KMS-11 (cell line): ENCODE measurements around the gene PRKCG.

ENCODE experiments used
- H2AFZ ChIP-seq: fragments of 200-600 bp; sonication (generic); 2 replicates; pipeline ENCODE4 v1.6.1; 2016; ENCODE audit warnings: antibody characterized with exemption, mixed run types, low read depth
- H3K27ac ChIP-seq: fragments of 200-600 bp; sonication (generic); 2 replicates; pipeline ENCODE4 v1.6.1; 2016; ENCODE audit warnings: mild to moderate bottlenecking, mixed run types
- H3K27me3 ChIP-seq: fragments of 200-600 bp; sonication (generic); 2 replicates; pipeline ENCODE4 v1.6.1; 2017; ENCODE audit warnings: mild to moderate bottlenecking, low read depth, mixed run types, moderate library complexity; ENCODE audit not compliant: insufficient read depth
- H3K36me3 ChIP-seq: fragments of 200-600 bp; sonication (generic); 2 replicates; pipeline ENCODE4 v1.6.1; 2017; ENCODE audit warnings: mild to moderate bottlenecking, mixed run types; ENCODE audit not compliant: insufficient read depth
- H3K4me1 ChIP-seq: fragments of 200-600 bp; sonication (generic); 2 replicates; pipeline ENCODE4 v1.6.1; 2016; ENCODE audit warnings: mild to moderate bottlenecking, low read depth, mixed run types; ENCODE audit not compliant: poor library complexity, severe bottlenecking
- H3K4me2 ChIP-seq: fragments of 200-600 bp; sonication (generic); 2 replicates; pipeline ENCODE4 v1.7.0; 2016; ENCODE audit warnings: mild to moderate bottlenecking, mixed run types
- H3K4me3 ChIP-seq: fragments of 200-600 bp; sonication (generic); IDR thresholded peaks from 2 replicates; pipeline ENCODE4 v1.6.1; 2017; ENCODE audit warnings: low read depth, low read length, mixed read lengths; ENCODE audit not compliant: insufficient read depth
- H3K79me2 ChIP-seq: fragments of 200-600 bp; sonication (generic); 2 replicates; pipeline ENCODE4 v1.6.1; 2016; ENCODE audit warnings: low read depth, mixed run types; ENCODE audit not compliant: insufficient read depth
- H3K9ac ChIP-seq: fragments of 200-600 bp; sonication (generic); 2 replicates; pipeline ENCODE4 v1.6.1; 2016; ENCODE audit warnings: mild to moderate bottlenecking, mixed run types
- H4K20me1 ChIP-seq: fragments of 200-600 bp; sonication (generic); 2 replicates; pipeline ENCODE4 v1.6.1; 2016; ENCODE audit warnings: mild to moderate bottlenecking, mixed run types; ENCODE audit not compliant: insufficient read depth
- TF ChIP-seq, protein P1 (sequence below): fragments of 200-600 bp; sonication (generic); conservative IDR thresholded peaks from 2 replicates; pipeline ENCODE4 v1.6.1; 2017; ENCODE audit warnings: low read depth, mild to moderate bottlenecking, antibody characterized with exemption, low read length, moderate library complexity, mixed read lengths

PRKCG gene

DNA sequence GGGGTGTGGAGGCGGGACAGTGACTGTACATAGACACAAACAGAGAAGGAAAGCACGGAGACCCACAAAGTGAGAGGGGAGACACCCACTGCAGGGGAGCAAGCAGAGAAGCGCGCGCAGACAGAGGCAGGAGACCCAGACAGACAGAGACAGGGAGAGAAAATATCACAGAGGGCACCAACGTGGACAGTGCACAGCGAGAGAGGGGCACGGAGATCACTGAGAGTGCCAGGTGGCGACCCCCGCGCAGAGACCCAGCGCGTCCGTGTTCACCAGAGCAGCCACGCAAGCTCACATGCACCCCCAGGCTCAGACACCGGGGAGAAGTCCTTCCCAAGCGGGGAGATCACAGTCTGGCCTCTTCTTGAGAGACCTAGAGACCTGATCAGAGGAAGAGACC, 25.7 kb downstream of the PRKCG start:
- H4K20me1 ChIP-seq = no peaks in the 10 kb centered on the region
- no peaks in the 10 kb centered on the region for H3K79me2 ChIP-seq
- no peaks in the 10 kb centered on the region for H3K4me1 ChIP-seq
- H3K4me3 ChIP-seq = no peak overlapping the region
- no peaks in the 10 kb centered on the region for H3K27me3 ChIP-seq
- no peak overlapping the region for H3K27ac ChIP-seq
- H3K4me2 ChIP-seq = no peak overlapping the region
- no peaks in the 10 kb centered on the region for H3K36me3 ChIP-seq
- no peak overlapping the region for H2AFZ ChIP-seq
- no peak overlapping the region for H3K9ac ChIP-seq
- TF ChIP-seq, protein P1, sequence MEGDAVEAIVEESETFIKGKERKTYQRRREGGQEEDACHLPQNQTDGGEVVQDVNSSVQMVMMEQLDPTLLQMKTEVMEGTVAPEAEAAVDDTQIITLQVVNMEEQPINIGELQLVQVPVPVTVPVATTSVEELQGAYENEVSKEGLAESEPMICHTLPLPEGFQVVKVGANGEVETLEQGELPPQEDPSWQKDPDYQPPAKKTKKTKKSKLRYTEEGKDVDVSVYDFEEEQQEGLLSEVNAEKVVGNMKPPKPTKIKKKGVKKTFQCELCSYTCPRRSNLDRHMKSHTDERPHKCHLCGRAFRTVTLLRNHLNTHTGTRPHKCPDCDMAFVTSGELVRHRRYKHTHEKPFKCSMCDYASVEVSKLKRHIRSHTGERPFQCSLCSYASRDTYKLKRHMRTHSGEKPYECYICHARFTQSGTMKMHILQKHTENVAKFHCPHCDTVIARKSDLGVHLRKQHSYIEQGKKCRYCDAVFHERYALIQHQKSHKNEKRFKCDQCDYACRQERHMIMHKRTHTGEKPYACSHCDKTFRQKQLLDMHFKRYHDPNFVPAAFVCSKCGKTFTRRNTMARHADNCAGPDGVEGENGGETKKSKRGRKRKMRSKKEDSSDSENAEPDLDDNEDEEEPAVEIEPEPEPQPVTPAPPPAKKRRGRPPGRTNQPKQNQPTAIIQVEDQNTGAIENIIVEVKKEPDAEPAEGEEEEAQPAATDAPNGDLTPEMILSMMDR = no peak

DNA sequence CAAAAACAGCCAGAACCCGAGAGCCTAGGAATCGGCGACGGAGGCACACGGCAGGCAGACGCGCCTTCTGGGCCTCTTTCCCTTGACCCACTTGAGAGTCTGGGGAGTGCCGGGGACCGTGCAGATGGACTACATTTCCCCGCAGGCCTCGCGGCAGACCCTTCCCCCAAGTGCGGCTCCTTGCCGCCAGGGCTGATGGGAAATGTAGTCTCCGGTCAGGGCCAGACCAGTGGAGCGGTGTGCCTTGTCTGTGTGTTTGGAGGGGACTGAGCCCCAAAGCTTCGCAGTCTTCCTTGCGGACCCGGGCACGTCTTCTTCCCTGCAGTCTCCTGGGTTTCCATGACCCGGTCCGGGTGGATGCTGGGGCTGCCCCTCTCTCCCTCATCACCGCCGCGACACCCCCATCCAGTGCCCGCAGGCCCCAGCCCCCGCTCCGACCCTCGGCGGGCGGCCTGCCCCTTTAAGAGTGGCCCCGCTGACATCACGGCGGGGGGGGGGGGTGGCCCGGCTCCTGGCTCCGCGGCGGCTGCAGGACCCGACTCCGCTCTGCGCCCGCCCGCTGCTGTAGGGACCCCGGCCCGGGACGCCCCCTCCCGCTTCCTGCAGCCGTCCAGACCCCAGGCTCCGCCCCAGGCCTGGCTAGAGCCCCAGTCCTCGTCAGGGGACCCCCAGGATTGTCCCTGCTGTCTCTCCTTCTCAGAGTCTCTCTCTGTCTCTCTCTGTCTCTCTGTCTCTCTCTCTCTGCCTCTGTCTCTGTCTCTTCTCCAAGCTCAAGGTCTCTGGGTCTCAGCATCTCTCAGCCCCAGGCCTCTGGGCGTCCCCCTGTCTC, 26.3 kb downstream of the PRKCG start:
- H3K4me1 ChIP-seq = no peaks in the 10 kb centered on the region
- no peaks in the 10 kb centered on the region for H3K79me2 ChIP-seq
- H3K27me3 ChIP-seq = no peaks in the 10 kb centered on the region
- no peak overlapping the region for H3K9ac ChIP-seq
- H3K36me3 ChIP-seq = no peaks in the 10 kb centered on the region
- no peaks in the 10 kb centered on the region for H4K20me1 ChIP-seq
- TF ChIP-seq, protein P1 = no peak
- H2AFZ ChIP-seq = no peak overlapping the region
- H3K4me3 ChIP-seq = no peak overlapping the region
- no peak overlapping the region for H3K4me2 ChIP-seq
- no peak overlapping the region for H3K27ac ChIP-seq

DNA sequence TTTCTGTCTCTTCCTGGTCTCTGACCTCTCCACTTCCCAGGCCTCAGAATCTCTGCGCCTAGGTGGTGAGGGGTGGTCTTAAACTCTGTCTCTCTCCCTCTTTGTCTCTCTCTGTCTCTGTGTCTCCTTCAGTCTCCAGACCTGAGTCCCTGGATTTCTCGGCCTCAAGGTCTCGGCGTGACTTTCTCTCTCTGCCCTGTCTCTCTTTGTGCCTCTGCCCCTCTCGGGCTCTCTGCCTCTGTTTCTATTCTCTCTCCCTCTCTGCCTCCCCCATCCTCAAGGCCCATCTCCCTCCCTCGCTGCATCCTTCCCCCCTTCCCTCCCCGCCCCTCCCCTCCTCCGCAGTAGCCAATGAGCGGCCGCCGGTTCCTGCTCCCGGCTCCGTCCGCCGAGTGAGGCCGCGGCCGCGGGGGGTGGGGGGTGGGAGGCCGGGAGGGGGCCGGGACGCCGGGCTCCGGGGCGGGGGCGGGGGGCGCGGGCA, 27.0 kb downstream of the PRKCG start, which contains the start of gene CACNG7:
Gene CACNG7, plus strand, starts transcription at position 344 of the 481 bp plus-strand sequence. CDS start 3,554 bp downstream, outside the sequence.
- Histone ChIP-seq H3K4me3 (no peak within 1 kb of the TSS), H2AFZ (no peak within 1 kb of the TSS)

DNA sequence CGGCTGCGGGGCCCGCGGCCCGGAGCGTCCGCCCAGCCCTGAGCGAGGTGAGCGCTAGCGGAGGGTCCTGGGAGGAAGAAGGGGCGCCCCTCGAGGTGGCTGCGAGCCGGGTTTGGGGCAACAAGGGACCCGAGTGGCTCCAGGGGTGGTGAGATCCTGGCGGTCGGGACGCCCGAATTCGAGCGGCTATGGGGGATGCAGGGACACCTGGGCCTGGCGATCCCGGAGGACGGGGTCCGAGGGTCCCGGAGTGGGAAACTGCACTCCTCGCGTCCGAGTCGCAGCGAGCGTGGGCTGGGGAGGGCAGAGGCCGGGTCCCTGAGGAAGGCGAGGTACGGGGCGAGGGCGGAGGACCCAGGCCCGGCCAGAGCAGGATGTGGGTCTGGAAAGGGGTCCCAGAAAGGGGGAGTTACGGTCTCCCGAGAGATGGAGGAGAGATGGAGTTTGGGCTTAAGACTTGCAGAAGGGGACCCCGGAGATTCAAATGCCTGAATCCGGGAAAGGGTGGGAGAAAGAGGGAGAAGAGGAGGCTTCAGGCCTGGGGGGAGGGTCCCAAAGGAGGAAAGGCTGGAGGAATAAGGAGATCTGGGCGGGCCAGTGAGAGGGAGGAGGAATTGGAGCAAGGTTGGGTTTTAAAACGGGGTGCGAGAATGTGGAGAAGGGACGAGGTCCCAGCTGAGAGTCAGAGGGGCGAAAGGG, 27.6 kb downstream of the PRKCG start:
- no peak overlapping the region for H3K4me3 ChIP-seq
- no peak overlapping the region for H2AFZ ChIP-seq
- no peak overlapping the region for H3K4me2 ChIP-seq
- no peak overlapping the region for H3K9ac ChIP-seq
- H3K27me3 ChIP-seq = no peaks in the 10 kb centered on the region
- H3K36me3 ChIP-seq = no peaks in the 10 kb centered on the region
- H3K79me2 ChIP-seq = no peaks in the 10 kb centered on the region
- no peaks in the 10 kb centered on the region for H4K20me1 ChIP-seq
- H3K4me1 ChIP-seq = no peaks in the 10 kb centered on the region
- H3K27ac ChIP-seq = no peak overlapping the region
- TF ChIP-seq, protein P1 = no peak

More for the DNA sequence above, 27.0 kb downstream of the PRKCG start, which contains the start of gene CACNG7:
- Histone ChIP-seq H3K36me3 (no peaks in the 10 kb centered on the region), H3K4me1 (no peaks in the 10 kb centered on the region), H3K4me2 (no peak within 1 kb of the TSS), H3K79me2 (no peaks in the 10 kb centered on the region), H3K9ac (no peak within 1 kb of the TSS), H4K20me1 (no peaks in the 10 kb centered on the region), H3K27ac (no peak within 1 kb of the TSS), H3K27me3 (no peaks in the 10 kb centered on the region)
- TF ChIP-seq, protein P1 = no peak
